SU-DHL-6 (cell line): ENCODE data around the gene RIMKLA.

Experiments used
- H2AFZ ChIP-seq: fragments of 200-600 bp; sonication (generic); 2 replicates; pipeline ENCODE4 v1.6.1; 2014; ENCODE audit warnings: low read depth, mild to moderate bottlenecking, moderate library complexity, mixed read lengths, antibody characterized with exemption, low read length; ENCODE audit not compliant: severe bottlenecking
- H3F3A ChIP-seq: fragments of 200-600 bp; shearing (Covaris generic); 2 replicates; pipeline ENCODE4 v1.6.0; 2016; ENCODE audit warnings: antibody characterized with exemption, mild to moderate bottlenecking; ENCODE audit not compliant: insufficient read depth
- H3K27ac ChIP-seq: fragments of 200-600 bp; sonication (generic); 2 replicates; pipeline ENCODE4 v1.5.1; 2016; ENCODE audit warnings: low read depth, mild to moderate bottlenecking, low read length, moderate library complexity, mixed read lengths
- H3K27me3 ChIP-seq: fragments of 200-600 bp; sonication (generic), shearing (Covaris generic); 2 replicates; pipeline ENCODE4 v1.6.0; 2014; ENCODE audit warnings: mild to moderate bottlenecking, low read length
- H3K36me3 ChIP-seq: fragments of 200-600 bp; sonication (generic); 2 replicates; pipeline ENCODE4 v1.6.1; 2014; ENCODE audit warnings: mild to moderate bottlenecking, low read length, mixed read lengths
- H3K4me2 ChIP-seq: fragments of 300-600, 200-600 bp; shearing (Covaris generic), sonication (generic); 2 replicates; pipeline ENCODE4 v1.6.0; 2014; ENCODE audit warnings: low read length, low read depth, mild to moderate bottlenecking; ENCODE audit not compliant: poor library complexity, severe bottlenecking
- H3K4me3 ChIP-seq: fragments of 200-600 bp; sonication (generic); 2 replicates; pipeline ENCODE4 v1.5.1; 2014; ENCODE audit warnings: antibody characterized with exemption, low read length, mild to moderate bottlenecking, mixed read lengths; ENCODE audit not compliant: insufficient read depth, poor library complexity, severe bottlenecking
- H3K79me2 ChIP-seq: fragments of 200-600 bp; sonication (generic); 2 replicates; pipeline ENCODE4 v1.6.1; 2014; ENCODE audit warnings: mild to moderate bottlenecking, low read length, moderate library complexity; ENCODE audit not compliant: insufficient read depth
- H3K9ac ChIP-seq: fragments of 200-600 bp; sonication (generic); 2 replicates; pipeline ENCODE4 v1.7.0; 2014; ENCODE audit warnings: mild to moderate bottlenecking, low read length
- H3K9me2 ChIP-seq: fragments of 200-600 bp; sonication (generic); replicated peaks from 2 replicates; pipeline ENCODE4 v1.6.1; 2014; ENCODE audit warnings: low read length; ENCODE audit not compliant: insufficient read depth
- H3K9me3 ChIP-seq: fragments of 200-600 bp; sonication (generic); 2 replicates; pipeline ENCODE4 v1.6.1; 2014; ENCODE audit warnings: low read length, mixed read lengths; ENCODE audit not compliant: insufficient read depth
- H4K20me1 ChIP-seq: fragments of 200-600 bp; sonication (generic); 2 replicates; pipeline ENCODE4 v1.6.1; 2014; ENCODE audit warnings: low read depth, mild to moderate bottlenecking, antibody characterized with exemption, low read length, moderate library complexity, mixed read lengths
- CTCF ChIP-seq: fragments of 200-600 bp; sonication (generic); IDR thresholded peaks from one replicate; pipeline ENCODE4 v1.5.1; 2017; ENCODE audit warnings: antibody characterized with exemption, mild to moderate bottlenecking, low read length, moderate library complexity; ENCODE audit not compliant: insufficient read depth, poor library complexity, severe bottlenecking
- EZH2phosphoT487 ChIP-seq: fragments of 200-600 bp; sonication (generic), shearing (Covaris generic); conservative IDR thresholded peaks from 2 replicates; pipeline ENCODE4 v1.6.1; 2018; ENCODE audit warnings: mild to moderate bottlenecking, antibody characterized with exemption, low read length, moderate library complexity, mixed read lengths

Gene RIMKLA

DNA sequence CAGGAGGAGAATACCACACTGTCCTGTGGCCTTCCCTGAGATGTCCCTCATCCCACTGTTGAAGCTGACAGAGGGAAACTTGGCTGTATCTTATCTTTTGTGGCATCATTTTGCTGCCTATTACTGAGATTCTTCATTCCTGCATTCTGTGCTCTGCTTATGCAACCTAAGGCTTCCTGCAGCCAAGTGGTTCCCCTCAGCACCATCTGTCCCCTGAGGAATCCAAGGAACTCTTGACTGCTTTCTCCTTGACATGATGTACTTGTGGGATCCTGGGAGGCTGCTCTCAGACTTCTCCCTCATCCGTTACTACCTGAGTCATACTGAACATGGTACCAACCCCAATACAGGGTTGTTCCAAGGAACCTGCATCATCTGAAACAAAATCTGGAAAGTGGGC is 21.1 kb upstream of the RIMKLA start:
- no peak for TF ChIP-seq CTCF
- no peak for TF ChIP-seq EZH2phosphoT487

DNA sequence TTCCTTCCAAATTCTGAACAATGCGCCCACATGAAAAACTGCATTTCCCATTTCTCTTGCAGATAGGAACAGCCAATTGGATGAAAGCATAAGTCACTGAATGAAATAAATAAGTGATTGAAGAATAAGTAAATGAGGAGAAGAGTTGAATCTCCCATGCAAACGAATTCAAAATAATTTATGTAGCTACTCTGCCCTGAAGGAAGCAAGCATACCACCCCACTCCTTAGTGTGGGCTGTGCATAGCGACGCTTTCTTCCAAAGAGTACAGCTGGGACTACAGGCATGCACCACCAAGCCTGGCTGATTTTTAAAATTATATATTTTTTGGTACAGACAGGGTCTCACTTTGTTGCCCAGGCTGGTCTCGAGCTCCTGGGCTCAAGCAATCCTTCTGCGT is 16.5 kb upstream of the RIMKLA start:
- no peak for TF ChIP-seq CTCF
- TF ChIP-seq EZH2phosphoT487, result no peak
- Histone ChIP-seq H2AFZ (no peak overlapping the region), H3K9me2 (no peaks in the 10 kb centered on the region)

More for the DNA sequence above, 21.1 kb upstream of the RIMKLA start:
- Histone ChIP-seq H4K20me1 (no peaks in the 10 kb centered on the region), H3K36me3 (no peaks in the 10 kb centered on the region), H3K4me2 (no peak overlapping the region), H3K4me3 (no peak overlapping the region), H3K9ac (no peak overlapping the region), H3K27ac (no peak overlapping the region), H2AFZ (no peak overlapping the region), H3K79me2 (no peaks in the 10 kb centered on the region), H3K9me3 (no peaks in the 10 kb centered on the region), H3K9me2 (no peaks in the 10 kb centered on the region), H3K27me3 (no peaks in the 10 kb centered on the region), H3F3A (no peaks in the 10 kb centered on the region)

DNA sequence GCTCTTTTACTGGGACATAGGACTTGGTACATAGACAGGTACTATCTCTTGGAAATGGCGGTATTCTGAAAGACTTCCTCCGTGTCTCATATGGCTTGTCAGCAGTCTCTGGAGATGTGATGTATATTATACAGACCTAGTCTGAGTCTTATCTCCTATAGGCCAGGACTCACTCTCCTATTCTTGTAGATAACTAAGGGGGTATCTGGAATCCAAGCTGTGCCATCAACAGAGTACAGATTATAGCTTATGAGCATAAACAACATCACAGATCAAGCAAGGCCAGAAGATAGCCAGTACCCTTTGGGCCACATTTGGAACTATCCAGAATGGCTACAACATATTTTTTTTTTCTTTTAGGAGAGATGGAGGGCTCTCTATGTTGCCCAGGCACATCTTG is 16.1 kb upstream of the RIMKLA start:
- H3K79me2 ChIP-seq, result no peaks in the 10 kb centered on the region
- H3F3A ChIP-seq, result no peaks in the 10 kb centered on the region
- no peaks in the 10 kb centered on the region for H3K9me3 ChIP-seq
- H3K4me2 ChIP-seq, result no peak overlapping the region
- H4K20me1 ChIP-seq, result no peaks in the 10 kb centered on the region
- H3K36me3 ChIP-seq, result no peaks in the 10 kb centered on the region
- H3K27ac ChIP-seq, result no peak overlapping the region
- TF ChIP-seq EZH2phosphoT487, result no peak
- no peak for TF ChIP-seq CTCF
- H3K9me2 ChIP-seq, result no peaks in the 10 kb centered on the region
- H3K27me3 ChIP-seq, result no peaks in the 10 kb centered on the region
- H3K9ac ChIP-seq, result no peak overlapping the region
- H3K4me3 ChIP-seq, result no peak overlapping the region
- no peak overlapping the region for H2AFZ ChIP-seq

More for the DNA sequence above, 16.5 kb upstream of the RIMKLA start:
- H3K9me3 ChIP-seq, result no peaks in the 10 kb centered on the region
- no peak overlapping the region for H3K27ac ChIP-seq
- H3K4me2 ChIP-seq, result no peak overlapping the region
- H3F3A ChIP-seq, result no peaks in the 10 kb centered on the region
- H3K9ac ChIP-seq, result no peak overlapping the region
- H3K36me3 ChIP-seq, result no peaks in the 10 kb centered on the region
- H4K20me1 ChIP-seq, result no peaks in the 10 kb centered on the region
- H3K79me2 ChIP-seq, result no peaks in the 10 kb centered on the region
- no peak overlapping the region for H3K4me3 ChIP-seq
- H3K27me3 ChIP-seq, result no peaks in the 10 kb centered on the region
